ENCODE data around the gene RPS16.

DNA sequence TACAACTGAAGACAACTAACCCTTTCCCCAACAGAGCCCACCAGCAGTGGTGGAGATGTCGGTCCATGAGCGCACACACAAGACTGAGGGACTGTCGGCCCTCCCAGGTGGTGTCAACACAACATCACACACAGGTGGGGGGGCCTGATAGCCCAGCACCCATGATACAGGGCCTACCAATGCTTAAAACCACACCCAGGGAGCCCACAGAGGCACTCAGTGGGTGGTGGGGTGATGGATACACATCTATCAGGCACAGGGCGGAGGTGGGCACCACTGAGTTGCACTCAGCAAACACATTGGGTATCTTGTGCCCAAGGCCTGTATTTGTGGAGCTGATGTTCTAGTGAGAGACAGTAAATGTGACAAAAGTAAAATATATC is 36.1 kb downstream of the RPS16 start:
- TF ChIP-seq TARDBP (IDR thresholded peaks at IDR 0.05) (no peak), ARNT (IDR thresholded peaks at IDR 0.05) (no peak), FOXM1 (IDR thresholded peaks at IDR 0.05; ENCODE audit: borderline replicate concordance) (no peak), BHLHE40 (IDR thresholded peaks at IDR 0.05; ENCODE audit: borderline replicate concordance) (no peak), SP1 (IDR thresholded peaks at IDR 0.05) (no peak), FOXA1 (IDR thresholded peaks at IDR 0.05) (no peak), FOXK2 (IDR thresholded peaks at IDR 0.05) (no peak), SUZ12 (IDR thresholded peaks at IDR 0.05) (no peak), ZNF384 (IDR thresholded peaks at IDR 0.05) (no peak)

Data from HEK293T (cell line).